ENCODE measurements around the gene PELI1.

Gene PELI1, protein sequence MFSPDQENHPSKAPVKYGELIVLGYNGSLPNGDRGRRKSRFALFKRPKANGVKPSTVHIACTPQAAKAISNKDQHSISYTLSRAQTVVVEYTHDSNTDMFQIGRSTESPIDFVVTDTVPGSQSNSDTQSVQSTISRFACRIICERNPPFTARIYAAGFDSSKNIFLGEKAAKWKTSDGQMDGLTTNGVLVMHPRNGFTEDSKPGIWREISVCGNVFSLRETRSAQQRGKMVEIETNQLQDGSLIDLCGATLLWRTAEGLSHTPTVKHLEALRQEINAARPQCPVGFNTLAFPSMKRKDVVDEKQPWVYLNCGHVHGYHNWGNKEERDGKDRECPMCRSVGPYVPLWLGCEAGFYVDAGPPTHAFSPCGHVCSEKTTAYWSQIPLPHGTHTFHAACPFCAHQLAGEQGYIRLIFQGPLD

DNA sequence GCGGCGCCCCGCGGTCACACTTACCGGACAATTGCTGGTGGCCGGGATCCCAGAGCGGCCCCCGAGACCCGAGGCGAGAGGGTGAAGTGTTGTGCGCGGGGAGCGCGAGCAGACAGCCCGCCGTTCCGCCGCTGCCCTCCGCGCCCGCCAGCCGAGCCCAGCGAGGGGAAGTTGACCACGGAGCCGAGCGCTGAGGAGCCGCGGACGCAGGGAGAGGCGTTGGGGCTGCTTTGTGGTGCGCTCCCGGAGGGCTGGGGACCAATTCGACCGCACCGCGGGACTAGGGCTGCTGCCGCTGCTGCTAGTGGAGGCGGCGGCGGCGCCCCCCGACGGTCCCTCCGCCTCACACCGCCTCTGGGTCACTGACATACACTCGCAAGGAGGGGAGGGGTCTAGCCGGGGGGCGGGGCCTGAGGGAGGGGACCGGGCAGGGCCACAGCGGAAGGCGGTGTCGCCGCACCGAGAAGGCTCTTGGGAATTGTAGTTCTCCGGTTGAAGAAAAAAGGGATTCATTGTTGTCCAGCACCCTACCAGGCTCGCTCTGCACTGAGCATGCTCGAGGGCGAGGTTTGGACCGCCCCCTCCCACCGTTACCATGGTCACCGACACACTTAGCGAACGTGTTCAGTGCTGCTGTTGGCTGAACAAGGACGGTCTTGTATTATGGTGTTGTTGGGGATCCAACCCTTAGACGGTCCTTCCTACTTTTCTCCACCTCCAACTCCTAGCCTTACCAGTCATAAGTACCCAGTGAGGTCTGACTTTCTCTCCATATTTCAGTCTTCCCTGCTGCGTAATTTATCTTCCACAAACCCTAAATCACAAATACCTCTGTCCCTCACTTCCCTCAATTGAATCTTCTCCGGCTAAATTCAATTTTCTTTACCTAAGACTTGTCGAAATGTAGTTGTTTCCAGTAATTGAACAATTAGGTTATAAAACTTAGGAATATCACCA lies at the start of gene PELI1:
Gene PELI1 (minus strand): TSS at position 364 of the 957 bp plus-strand sequence. CDS start 36,110 bp downstream, outside the sequence.
- DNase-seq (ENCODE audit: low read depth), result peak; percentile 83

DNA sequence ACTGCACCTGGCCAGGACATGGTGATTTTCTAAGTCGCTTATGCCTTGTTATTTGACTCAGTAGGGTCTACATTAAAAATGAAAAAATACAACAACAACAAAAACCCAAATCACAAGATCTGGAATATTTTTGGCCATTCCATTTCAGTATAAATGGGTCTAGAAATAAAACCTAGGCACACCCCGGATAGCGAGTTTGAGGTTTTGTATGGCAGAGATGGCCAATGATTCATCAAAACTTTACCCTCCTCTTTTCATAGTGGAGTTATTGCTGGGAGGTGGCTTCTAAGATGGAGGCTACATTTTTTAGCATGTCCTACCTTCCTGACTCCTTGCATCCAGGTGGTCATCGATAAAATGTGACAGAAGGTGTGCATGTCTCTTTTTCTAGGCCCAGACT lies 49.3 kb upstream of the PELI1 start:
- DNase-seq (ENCODE audit: low read depth), result no peak

DNA sequence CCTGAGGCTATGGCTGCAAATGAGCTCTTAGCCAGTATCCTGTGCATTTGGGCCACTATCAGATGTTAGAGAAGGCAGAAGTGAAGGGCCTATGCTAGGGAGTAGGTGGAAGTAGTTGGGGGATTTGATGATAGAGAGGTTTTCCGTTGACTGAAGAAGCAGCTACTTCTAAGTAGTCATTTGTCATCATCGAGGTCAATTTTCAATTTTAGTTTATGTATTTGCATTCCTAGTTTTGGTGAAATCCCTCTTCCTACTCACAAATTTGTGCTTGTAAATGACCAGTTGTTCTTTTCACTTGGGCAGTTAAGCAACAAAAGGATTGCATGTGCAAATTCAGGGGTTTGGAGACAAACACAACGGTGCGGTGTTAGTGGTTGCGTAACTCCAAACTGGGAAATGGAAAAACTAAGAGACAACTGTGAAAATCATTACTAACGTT lies 48.5 kb upstream of the PELI1 start:
- DNase-seq (ENCODE audit: low read depth), result no peak

DNA sequence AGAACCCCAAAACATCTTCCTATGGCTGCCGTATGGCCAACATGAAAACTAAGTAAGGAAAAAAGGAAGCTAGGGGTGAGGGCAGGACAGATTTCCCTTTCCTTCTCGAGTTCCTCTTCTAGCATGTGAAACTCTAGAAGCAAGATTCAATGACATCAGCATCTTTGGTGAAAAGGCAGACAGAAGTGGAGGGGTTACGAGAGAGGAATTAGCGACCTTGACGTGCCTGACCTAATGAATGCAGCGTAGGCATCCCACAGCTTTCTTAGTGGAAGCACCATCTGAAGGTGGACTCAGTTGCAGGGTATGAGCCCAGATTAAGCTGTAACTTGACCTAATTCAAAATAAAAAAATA lies 47.9 kb upstream of the PELI1 start:
- no peak for DNase-seq (ENCODE audit: low read depth)

DNA sequence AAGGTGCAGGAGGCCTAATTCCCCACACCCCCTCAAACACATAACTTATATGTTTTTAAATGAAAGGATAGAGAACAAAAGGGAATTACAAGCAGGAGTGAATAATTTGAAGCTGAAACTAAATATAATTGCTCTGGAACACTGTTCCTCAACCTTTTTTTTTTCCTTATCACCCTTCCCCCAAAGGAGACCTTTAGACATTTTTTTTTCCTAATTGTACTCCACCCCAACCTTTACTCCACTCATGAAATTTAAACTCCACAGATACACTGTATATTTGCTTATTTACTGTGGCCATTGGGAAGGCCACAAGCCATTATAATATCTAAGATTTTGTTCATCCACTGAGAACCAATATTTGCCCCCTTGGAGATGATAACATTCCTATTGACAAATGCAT lies 45.4 kb upstream of the PELI1 start:
- no peak for DNase-seq (ENCODE audit: low read depth)

DNA sequence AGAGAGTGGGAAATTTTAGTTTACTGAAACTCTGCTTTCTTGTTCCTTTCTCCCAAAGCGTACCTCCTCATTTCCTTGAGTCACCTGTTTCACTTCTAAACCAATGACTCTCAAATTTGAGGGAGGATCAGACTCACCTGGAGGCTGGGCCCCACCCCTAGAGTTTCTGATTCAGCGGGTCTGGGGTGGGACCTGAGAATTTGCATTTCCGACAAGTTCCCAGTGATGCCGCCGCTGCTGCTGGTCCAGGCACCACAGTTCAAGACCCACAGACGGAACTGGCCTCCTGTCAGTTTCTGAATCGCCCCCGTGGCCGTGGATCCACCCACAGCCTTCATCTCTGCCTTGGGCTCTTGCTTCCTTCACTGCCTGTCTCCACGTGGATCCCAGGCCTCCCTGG lies 44.9 kb upstream of the PELI1 start:
- DNase-seq (ENCODE audit: low read depth), result no peak

DNA sequence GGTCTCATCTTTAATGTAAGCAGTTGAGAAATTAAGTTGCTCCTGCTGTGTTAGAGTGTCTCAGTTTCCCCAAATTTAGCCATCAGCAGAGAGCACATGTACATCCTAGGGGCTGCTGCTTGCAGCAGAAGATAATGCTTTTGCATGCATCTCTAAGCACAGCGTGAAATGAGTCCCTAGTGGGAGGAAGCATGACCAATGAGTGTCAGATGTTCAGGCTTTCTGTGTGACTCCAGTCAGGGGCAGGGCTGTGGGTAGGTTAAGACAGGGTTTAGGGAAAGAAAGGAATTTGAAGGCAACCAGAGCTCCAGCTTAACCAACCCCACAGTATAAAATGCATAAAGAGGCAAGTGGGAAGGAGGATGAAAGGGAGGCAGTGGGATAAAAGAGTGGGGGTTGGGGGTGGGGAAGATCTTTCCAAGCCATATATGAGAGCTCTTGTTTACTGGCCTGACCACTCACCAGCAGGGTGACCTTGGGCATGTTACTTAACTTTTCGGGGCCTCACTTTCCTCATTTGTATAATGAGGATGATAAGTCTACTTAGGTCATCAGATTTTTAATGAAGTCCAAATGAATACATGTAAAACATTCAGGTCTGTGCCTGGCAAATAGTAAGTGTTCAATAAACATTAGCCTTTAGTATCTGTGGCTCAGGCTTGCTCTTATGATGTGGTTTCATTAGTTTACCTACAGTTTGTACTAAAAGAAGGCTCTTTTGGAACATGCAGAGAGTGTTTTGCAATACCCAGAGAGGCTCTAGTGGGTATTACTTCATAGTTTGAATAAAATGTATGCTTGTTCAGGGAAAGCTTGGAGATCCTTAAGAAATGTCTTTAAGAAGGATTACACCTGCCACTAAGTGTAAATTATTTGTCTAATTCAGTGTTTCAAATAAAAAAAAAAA lies 42.7 kb upstream of the PELI1 start:
- DNase-seq (ENCODE audit: low read depth), result no peak

DNA sequence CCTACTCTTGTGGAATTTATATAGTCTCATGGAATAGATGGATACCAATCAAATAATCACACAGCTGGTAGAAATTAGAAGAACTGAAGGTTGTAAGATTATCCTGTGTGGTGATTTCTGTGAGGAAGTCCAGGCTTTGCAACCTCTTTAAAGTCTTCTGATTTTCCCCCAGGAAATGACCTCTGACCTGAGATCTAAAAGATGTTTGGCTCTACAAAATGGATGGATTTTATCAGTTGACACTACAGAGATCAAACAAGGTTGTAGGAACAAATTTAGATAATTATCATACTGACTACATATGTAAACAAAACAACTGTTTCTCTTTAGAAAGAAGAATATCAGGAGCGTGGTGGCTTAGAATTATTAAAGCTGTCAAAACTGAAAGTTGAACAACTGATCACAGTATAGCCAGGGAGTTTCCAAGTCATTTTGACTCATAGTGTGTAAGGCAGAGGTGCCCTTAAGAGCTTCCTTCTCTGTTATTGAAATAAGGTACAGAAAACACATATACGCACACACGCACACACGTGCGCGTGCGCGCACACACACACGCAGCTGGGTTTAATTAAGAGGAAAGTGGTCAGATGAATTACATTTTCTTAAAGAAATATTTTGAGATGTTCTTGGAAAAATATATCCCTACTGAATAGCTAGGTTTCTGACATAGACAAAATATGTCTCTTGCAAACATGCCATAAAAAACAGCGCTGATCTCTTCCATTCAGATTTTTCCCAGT lies 35.5 kb upstream of the PELI1 start:
- no peak for DNase-seq (ENCODE audit: low read depth)

DNA sequence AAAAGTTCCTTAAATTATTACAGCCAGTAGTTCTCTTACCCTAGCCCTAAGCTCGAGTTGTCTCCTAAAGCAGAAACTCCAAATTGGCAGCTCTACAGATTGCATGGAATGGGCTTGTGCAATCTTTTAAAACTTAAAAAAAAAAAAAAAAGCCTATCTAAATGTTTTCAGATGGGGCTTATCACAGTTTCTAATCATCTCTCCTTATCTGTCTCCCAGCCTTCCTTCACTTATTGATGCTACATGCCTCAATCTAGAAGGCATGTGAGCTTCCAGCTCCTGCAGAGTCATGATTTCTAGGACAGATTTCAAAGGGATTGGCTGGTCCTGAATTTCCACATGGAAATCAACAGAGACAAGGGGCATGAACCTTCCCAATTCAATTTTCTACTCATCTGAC lies 33.1 kb upstream of the PELI1 start:
- no peak for DNase-seq (ENCODE audit: low read depth)

DNA sequence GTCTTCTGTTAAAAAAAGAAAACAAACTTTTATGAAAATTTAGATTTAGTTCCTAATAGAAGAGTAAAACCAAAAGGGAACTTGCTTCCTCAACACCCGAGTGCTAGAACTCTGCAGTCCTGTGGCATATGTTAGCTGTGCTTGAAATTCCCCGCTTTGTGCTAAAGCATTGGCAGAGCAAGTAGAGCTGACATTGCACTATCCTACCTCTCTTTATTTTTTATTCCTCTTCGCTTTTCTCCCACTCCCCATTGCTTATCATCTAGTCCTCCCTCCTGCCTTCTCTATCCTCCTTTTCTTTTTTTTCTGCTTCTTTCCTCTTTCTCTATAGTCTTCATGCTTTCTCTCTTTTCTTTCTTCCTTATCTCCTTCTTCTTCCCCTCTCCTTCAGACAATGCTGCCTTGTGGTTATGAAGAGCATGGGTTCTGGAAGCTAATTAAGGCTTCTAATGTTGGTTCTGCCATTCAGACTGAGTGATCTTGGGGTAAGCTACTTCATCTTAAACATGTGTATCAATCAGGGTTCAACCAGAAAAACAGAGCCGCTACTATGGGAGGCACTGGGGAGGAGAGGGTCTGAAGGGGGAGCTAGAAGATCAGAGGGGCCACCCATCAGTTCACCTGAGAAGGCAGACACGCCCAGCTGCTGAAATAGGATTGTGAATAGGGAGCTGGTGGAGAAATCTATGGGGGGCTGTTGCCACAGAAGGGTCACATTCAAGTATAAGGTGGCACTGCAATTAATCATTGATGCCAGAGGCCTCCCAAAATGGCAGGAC lies 31.4 kb upstream of the PELI1 start:
- DNase-seq (ENCODE audit: low read depth), result no peak

DNA sequence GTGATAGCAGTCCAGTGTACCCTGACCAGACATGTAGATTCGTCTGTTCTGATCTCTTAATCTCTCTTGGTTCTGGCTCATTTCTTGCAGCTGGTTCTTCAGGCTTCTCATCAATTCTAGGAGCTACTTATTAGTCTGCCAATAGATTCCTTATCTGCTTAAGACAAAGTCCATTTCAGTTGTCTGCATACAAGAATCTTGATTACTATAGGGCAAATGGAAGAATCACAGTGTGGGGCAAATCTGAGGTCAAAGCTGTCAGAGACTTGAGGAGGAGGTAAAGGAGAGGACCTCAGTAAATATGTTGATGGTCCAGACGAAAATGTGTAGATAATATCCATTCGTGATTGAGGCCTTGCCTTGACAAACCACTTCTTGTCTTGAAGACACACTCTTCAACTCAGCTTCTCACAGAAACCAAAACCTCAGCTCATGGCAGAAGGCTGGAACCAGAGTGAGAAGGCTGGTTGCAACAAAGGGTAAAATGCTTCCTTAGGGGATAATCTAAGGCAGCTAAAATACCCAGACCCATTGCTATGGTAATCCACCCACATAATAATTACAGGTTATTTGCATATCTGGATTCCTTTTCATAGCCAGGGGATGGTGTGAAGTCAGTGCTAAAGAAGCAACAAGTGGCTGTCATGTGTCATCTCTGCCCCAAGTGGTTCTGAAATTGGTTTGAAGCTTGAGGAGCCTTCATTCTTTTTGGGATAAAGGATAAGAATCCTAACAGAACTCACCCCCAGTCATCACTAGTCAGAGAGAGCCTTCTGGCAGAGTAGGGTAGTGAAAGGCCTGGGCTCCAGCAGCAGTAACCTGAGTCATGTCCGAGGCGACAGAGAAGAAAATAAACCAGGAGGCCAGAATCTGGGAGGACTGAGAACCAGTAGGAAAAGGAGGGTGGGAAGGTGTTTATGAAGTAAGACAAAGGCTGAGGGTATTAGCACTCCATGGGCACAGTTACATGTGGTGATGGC lies 29.2 kb upstream of the PELI1 start:
- DNase-seq (ENCODE audit: low read depth), result no peak

DNA sequence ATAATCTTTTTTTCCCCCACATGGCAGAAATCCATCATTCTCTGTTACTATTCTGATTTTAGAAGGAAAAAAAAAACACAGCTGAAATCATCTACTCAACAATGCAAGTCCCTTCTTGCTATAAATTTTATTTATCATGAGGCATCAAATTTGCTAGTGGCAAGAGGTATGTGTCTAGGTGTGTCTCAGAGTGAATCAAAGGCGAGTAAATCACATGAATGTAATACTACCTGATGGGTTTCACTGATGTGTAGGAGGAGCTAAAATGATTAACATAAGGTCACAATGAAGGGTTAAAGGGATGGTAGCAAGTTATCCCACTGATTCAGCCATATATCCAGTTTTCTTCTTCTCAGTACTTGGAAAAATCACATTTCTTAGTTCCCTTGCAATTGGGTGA lies 24.5 kb upstream of the PELI1 start:
- no peak for DNase-seq (ENCODE audit: low read depth)

DNA sequence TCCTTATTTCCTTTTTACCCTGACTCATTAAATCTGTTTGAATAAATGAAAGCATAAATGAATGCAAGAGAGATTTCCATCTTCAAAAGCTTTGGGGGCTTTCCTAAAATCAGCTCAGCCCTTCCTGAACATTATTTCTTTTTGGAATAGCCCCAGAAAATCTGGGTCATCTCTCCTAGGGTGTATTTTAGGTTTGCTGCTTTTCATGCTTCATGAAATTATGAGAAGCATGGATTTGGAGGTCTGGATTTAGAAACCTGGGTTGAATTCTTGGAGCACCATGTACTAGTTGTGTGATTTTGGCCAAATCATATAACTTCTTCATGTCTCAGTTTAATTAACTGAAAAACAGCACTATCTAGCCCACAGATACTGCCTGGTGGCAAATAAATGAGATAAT lies 24.0 kb upstream of the PELI1 start:
- no peak for DNase-seq (ENCODE audit: low read depth)

DNA sequence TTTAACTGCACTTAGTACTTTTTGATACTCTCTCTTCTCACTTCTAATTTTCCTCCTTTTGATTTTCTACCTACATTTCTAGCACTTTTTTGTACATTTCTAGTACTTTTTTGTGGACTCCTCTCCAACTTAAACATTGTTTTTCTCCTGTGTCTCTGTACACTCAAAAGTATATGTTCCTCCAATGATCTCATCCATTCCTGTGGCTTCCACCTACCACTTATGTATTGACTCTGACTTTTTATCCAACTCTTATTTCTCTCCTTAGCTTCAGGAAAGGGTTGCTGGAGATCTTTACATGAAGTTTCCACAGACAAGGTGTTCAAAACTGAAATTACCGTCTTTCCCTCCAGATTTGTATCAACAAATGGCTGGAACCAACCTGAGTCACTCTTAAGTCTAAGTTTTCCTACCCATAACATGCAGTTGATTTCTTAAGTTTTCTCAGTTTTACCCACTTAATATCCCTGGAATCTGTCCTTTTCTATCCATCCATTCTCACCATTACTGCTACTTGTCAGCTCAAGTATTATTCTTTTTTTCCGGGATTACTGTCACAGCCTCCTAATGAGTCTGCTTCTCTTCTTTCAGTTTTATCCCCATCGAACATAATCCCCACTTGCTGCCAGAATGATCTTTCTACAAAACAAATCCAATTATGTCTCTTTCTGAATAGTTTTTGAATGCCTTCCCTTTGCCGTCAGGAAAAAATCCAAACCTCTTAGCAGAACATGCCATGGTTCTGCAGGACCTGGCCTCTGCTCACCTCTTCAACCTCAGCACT lies 22.6 kb upstream of the PELI1 start:
- no peak for DNase-seq (ENCODE audit: low read depth)

DNA sequence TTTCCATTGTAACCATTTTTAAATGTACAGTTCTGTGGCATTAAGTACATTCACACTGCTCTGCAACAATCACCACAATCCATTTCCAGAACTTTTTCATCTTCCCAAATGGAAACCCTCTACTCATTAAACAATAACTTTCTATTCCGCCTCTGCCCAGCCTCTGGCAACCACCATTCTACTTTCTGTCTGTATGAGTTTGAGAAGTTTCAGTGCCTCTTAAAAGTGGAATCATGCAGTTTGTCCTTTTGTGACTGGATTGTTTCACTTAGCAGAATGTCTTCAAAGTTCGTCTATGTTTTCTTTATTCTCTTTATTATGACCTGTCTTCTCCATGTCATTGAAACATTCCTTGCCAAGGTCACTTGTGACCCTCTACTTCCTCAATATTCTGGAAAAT lies 22.0 kb upstream of the PELI1 start:
- no peak for DNase-seq (ENCODE audit: low read depth)

DNA sequence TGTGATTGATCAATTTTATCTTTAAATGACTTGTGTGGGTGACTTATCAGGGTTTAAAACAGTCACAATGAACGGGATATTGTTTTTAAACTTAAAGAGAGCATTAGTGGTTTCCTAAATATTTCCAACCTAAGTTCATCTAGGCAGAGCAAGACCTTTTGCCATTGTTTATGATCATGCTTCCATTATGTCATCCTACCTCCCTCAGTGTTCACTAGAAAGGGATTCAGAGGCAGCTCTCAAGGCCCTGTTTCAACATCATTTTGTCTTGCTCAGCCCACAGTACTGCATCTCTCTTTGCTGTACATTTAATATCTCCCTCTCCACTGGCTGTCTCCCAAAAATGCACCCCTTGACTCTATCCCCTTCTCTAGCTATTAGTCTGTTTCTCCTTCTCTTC lies 21.5 kb upstream of the PELI1 start:
- DNase-seq (ENCODE audit: low read depth), result no peak

DNA sequence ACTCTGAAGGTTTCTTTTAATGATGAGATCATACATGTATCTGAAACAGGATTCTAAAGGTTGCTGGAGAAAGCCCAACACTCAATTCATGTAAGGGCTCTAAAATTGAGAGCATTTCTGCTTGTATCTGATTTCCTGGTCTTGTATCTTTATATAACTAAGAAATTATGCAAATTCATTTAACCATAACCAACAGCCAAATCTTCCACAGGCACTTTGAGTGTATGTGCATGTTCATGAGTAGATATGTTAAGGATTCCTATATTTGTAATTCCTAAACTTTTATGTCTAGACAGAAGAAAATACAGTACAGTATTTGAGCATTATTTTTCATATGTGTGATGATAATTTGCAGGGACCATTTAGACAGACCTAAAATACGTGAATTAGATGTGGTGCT lies 20.4 kb upstream of the PELI1 start:
- no peak for DNase-seq (ENCODE audit: low read depth)

DNA sequence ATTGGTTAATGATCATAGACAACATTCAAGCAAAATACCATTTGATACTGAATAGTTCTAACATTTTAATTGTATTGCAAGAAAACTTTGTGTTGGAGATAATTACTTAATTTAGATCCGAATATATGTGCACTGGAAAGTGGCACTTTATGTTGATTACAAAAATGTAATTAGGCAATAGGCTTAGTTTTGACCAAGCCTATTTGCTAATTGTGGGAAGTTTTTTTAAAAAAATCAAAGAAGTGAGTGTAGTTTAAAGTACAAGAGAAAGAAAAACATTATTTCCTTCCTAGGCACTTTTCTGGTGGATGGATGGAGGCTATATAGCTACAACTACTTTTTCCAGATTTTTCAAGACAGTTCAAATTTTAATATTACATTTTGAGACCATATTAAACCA lies 18.3 kb upstream of the PELI1 start:
- no peak for DNase-seq (ENCODE audit: low read depth)

DNA sequence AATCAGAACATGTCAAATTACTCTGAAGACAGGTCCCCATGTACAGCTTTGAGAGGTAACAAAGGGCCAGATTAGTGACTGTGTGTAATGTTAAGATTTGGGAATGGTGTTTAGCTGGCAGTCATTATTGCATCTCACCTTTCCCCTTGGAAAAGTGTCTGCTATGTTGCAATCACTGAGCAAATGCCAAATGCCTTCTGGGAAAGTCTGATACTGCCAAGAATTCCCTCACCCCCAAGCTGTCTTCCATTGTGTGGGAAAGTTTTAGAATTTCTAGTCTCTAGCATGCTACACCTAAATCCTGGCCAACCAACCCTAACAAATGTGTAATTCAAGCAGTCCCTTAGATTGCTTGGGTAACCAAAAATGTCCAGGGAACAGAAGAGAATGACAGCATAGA lies 13.6 kb upstream of the PELI1 start:
- DNase-seq (ENCODE audit: low read depth), result no peak

Measured in stimulated activated CD8-positive, alpha-beta memory T cell treated with anti-CD3 and anti-CD28 coated beads, Interleukin-15, amount 100 ng/mL, for 24 hours (primary cell).